Spleen (tissue), 11 donors: Measurements from ENCODE around the gene P2RX4. TPM values are rescaled to one million over a fixed set of nuclear protein-coding genes. Genes with fewer than 3 reads are reported as not detected.

Source experiments
- DNase-seq: peaks from one replicate; pipeline ENCODE4 v3.0.0-alpha.2; 2020
- H3K27ac ChIP-seq, 8 donors: fragments of 200-600 bp; sonication (generic) in 7 of 8; 1 replicate in 4 of 8; 2 replicates in 4 of 8; pipeline versions ENCODE4 v1.5.0 to v1.8.0; 2016 to 2021; ENCODE audit warnings: inconsistent platforms in 4 of 8, mild to moderate bottlenecking in 4 of 8, moderate library complexity in 1 of 8
- H3K27me3 ChIP-seq, 7 donors: fragments of 200-600 bp; sonication (generic) in 6 of 7; replicated peaks in 1 of 7; 1 replicate in 4 of 7; 2 replicates in 3 of 7; pipeline versions ENCODE4 v1.5.0 to v1.8.0; 2016 to 2021; ENCODE audit warnings: inconsistent platforms in 3 of 7, mild to moderate bottlenecking in 1 of 7
- H3K36me3 ChIP-seq, 6 donors: fragments of 200-600 bp; sonication (generic) in 5 of 6; 1 replicate in 4 of 6; 2 replicates in 2 of 6; pipeline versions ENCODE4 v1.5.0 to v1.8.0; 2016 to 2021; ENCODE audit warnings: inconsistent platforms in 2 of 6
- H3K4me1 ChIP-seq, 6 donors: fragments of 200-600 bp; sonication (generic) in 5 of 6; 1 replicate in 3 of 6; 2 replicates in 3 of 6; pipeline versions ENCODE4 v1.5.0 to v1.8.0; 2016 to 2021; ENCODE audit warnings: inconsistent platforms in 3 of 6
- H3K4me3 ChIP-seq, 8 donors: fragments of 200-600 bp; sonication (generic) in 7 of 8; 1 replicate in 4 of 8; 2 replicates in 4 of 8; pipeline versions ENCODE4 v1.5.0 to v1.8.0; 2016 to 2021; ENCODE audit warnings: inconsistent platforms in 4 of 8, mild to moderate bottlenecking in 4 of 8, moderate library complexity in 2 of 8
- H3K9me3 ChIP-seq, 8 donors: fragments of 200-600 bp; sonication (generic) in 7 of 8; 1 replicate in 4 of 8; 2 replicates in 4 of 8; pipeline versions ENCODE4 v1.5.0 to v1.8.0; 2016 to 2021; ENCODE audit warnings: inconsistent platforms in 4 of 8
- CTCF ChIP-seq, 11 experiments: fragments of 200-600 bp in 7 of 11; fragments of 450-650 bp in 4 of 11; sonication (generic) in 4 of 11; IDR thresholded peaks in 8 of 11; conservative IDR thresholded peaks in 3 of 11; 1 replicate in 7 of 11; 2 replicates in 4 of 11; pipeline versions ENCODE4 v1.4.0 to v1.8.0; 2016 to 2021; ENCODE audit warnings: antibody characterized with exemption in 11 of 11, inconsistent platforms in 4 of 11, mild to moderate bottlenecking in 1 of 11
- POLR2A ChIP-seq, 3 donors: fragments of 450-650 bp; IDR thresholded peaks; one replicate each; pipeline ENCODE4 v1.5.1; 2017; ENCODE audit warnings: antibody characterized with exemption in 3 of 3, mild to moderate bottlenecking in 1 of 3
- POLR2AphosphoS5 ChIP-seq, 3 donors: sonication (generic); formaldehyde crosslinking; IDR thresholded peaks; one replicate each; pipeline ENCODE4 v1.5.1; 2017; ENCODE audit warnings: antibody characterized with exemption in 3 of 3
- WGBS, 5 donors: extraction: QIAGEN DNeasy Blood & Tissue Kit in 3 of 5; methylation state at CpG; one replicate each; pipeline versions ENCODE4 v1.1.5 to v1.1.7; 2013 to 2018; 5-methylcytosine and 5-hydroxymethylcytosine counted together
- intact Hi-C: fragments of 100-400 bp; cut with DNase I; formaldehyde crosslinking; loops from one replicate; pipeline ENCODE4 v1.15.0; 2023; ENCODE audit warnings: low total_unique reads
- polyA plus RNA-seq, 3 donors: library from polyadenylated mRNA; stranded (reverse); fragments of 200-250 nt; gene quantifications; one replicate each; pipeline ENCODE4 v1.2.1, GENCODE V29; 2013
- total RNA-seq, 7 donors: library from RNA; depleted of rRNA in 3 of 7; stranded (reverse); fragments of >200 nt in 3 of 7; fragmentation: NEBNext Ultra II Directional in 4 of 7; extraction: Animal tissue kit (Norgen Biotek cat#: 25700) in 4 of 7; gene quantifications; one replicate each; pipeline versions ENCODE4 v1.1.0 to v1.2.1, GENCODE V29; 2016 to 2021
- donor health status: healthy with polysubstance abuse.
- donor health status: DM: no; HTN: no; CAD: no; lungs with moderate emphysema.
- donor health status: DM: no; HTN: no; CAD: no.
- donor health status: Bipolar disorder and iron deficiency.
- donor health status: healthy.
- donor health status: DM: no; HTN: no; CAD: no.
- donor health status: DM: yes; HTN: yes; CAD: no.

P2RX4 gene
- total and polyA plus RNA-seq, 10 donors, result 12.0 to 97.9 (median 34.8) TPM

GRCh38 chr12:121232163-121232562 lies 22.2 kb downstream of the P2RX4 start:
- TF ChIP-seq CTCF (IDR thresholded peaks at IDR 0.05 in 8 of 11, conservative IDR thresholded peaks at IDR 0.05 in 3 of 11), result no peak
- TF ChIP-seq POLR2A (IDR thresholded peaks at IDR 0.05), result no peak
- TF ChIP-seq POLR2AphosphoS5 (IDR thresholded peaks at IDR 0.05), result peak; percentile 19 to 67 (median 43)
- intact Hi-C loops, result no loop called here
- peak; percentile 64 for DNase-seq
- Histone ChIP-seq H3K4me3 (no peak overlapping the region), H3K36me3 (peaks cover 0 to 83% (median 52%) of the 10 kb centered on the region in 6 donors), H3K27me3 (no peaks in the 10 kb centered on the region), H3K4me1 (peaks cover 0 to 12% (median 9%) of the 10 kb centered on the region in 6 donors), H3K9me3 (no peaks in the 10 kb centered on the region), H3K27ac (no peak overlapping the region)
- WGBS, 5 donors, result 88 to 97% (median 89%) methylated on average over 13 to 16 of the region's 16 CpGs

GRCh38 chr12:121232977-121233627 lies 23.2 kb downstream of the P2RX4 start:
- no peak for TF ChIP-seq CTCF (IDR thresholded peaks at IDR 0.05 in 8 of 11, conservative IDR thresholded peaks at IDR 0.05 in 3 of 11)
- TF ChIP-seq POLR2AphosphoS5 (IDR thresholded peaks at IDR 0.05), result peak in 1 of 3 donors; percentile 23
- TF ChIP-seq POLR2A (IDR thresholded peaks at IDR 0.05), result no peak
- Histone ChIP-seq H3K4me1 (peaks cover 0 to 16% (median 9%) of the 10 kb centered on the region in 6 donors), H3K27ac (no peak overlapping the region), H3K9me3 (no peaks in the 10 kb centered on the region), H3K36me3 (peaks cover 0 to 87% (median 55%) of the 10 kb centered on the region in 6 donors), H3K27me3 (no peaks in the 10 kb centered on the region), H3K4me3 (no peak overlapping the region)
- intact Hi-C loops, result no loop called here
- DNase-seq, result peak; percentile 68
- WGBS, 5 donors, result 87 to 94% (median 91%) methylated on average over 14 of the region's 14 CpGs

- intact Hi-C loops, result no loop called here
- Histone ChIP-seq H3K36me3 (peaks cover 0 to 89% (median 54%) of the 10 kb centered on the region in 6 donors), H3K27me3 (no peaks in the 10 kb centered on the region), H3K27ac (no peak overlapping the region), H3K4me3 (no peak overlapping the region), H3K4me1 (peaks cover 0 to 21% (median 15%) of the 10 kb centered on the region in 6 donors), H3K9me3 (no peaks in the 10 kb centered on the region)
- TF ChIP-seq POLR2A (IDR thresholded peaks at IDR 0.05) (no peak), POLR2AphosphoS5 (IDR thresholded peaks at IDR 0.05) (peak in 1 of 3 donors; percentile 63)
- WGBS, 5 donors, result 86 to 95% (median 91%) methylated on average over 10 to 11 of the region's 11 CpGs
- no peak for DNase-seq
These were observed 23.7 kb downstream of the P2RX4 start for GRCh38 chr12:121233628-121234020.

GRCh38 chr12:121236776-121237175 lies 26.8 kb downstream of the P2RX4 start:
- 90 to 97% (median 93%) methylated on average over 9 of the region's 9 CpGs for WGBS, 5 donors
- H3K27me3 ChIP-seq, result no peaks in the 10 kb centered on the region
- no peak overlapping the region for H3K4me3 ChIP-seq
- peaks cover 0 to 98% (median 47%) of the 10 kb centered on the region in 6 donors for H3K36me3 ChIP-seq
- DNase-seq, result no peak
- TF ChIP-seq POLR2A (IDR thresholded peaks at IDR 0.05) (no peak), CTCF (IDR thresholded peaks at IDR 0.05 in 8 of 11, conservative IDR thresholded peaks at IDR 0.05 in 3 of 11) (no peak)
- H3K27ac ChIP-seq, result no peak overlapping the region
- intact Hi-C loops, result no loop called here
- peaks cover 16 to 41% (median 37%) of the 10 kb centered on the region in 6 donors for H3K4me1 ChIP-seq
- no peaks in the 10 kb centered on the region for H3K9me3 ChIP-seq
